ENCODE measurements around the gene PRDM15.

The PRDM15 gene

GRCh38 chr21:41836166-41837015, 42.8 kb downstream of the PRDM15 start:
- DNase-seq = no peak

GRCh38 chr21:41835711-41836154, 43.4 kb downstream of the PRDM15 start:
- no peak for DNase-seq

- no peak for DNase-seq
These were observed 44.0 kb downstream of the PRDM15 start for GRCh38 chr21:41834926-41835663.

- no peak for DNase-seq
These were observed 44.8 kb downstream of the PRDM15 start for GRCh38 chr21:41834252-41834925.

GRCh38 chr21:41833497-41834115, 45.5 kb downstream of the PRDM15 start:
- no peak for DNase-seq

- no peak for DNase-seq
These were observed 46.3 kb downstream of the PRDM15 start for GRCh38 chr21:41832596-41833496.

GRCh38 chr21:41831866-41832595, 47.1 kb downstream of the PRDM15 start:
- no peak for DNase-seq

GRCh38 chr21:41831453-41831831, 47.7 kb downstream of the PRDM15 start:
- DNase-seq = no peak

- DNase-seq = no peak
These were observed 48.2 kb downstream of the PRDM15 start for GRCh38 chr21:41830764-41831452.

GRCh38 chr21:41830145-41830707, 48.9 kb downstream of the PRDM15 start:
- no peak for DNase-seq

- no peak for DNase-seq
These were observed 50.2 kb downstream of the PRDM15 start for GRCh38 chr21:41828884-41829360.

GRCh38 chr21:41827951-41828883, 50.9 kb downstream of the PRDM15 start:
- DNase-seq = no peak

GRCh38 chr21:41825881-41826280, 53.3 kb downstream of the PRDM15 start:
- no peak for DNase-seq

- no peak for DNase-seq
These were observed 53.9 kb downstream of the PRDM15 start for GRCh38 chr21:41825216-41825615.

- DNase-seq = no peak
These were observed 54.5 kb downstream of the PRDM15 start for GRCh38 chr21:41824466-41825207.

GRCh38 chr21:41823906-41824305, 55.2 kb downstream of the PRDM15 start:
- no peak for DNase-seq

- DNase-seq = no peak
These were observed 56.0 kb downstream of the PRDM15 start for GRCh38 chr21:41823166-41823565.

GRCh38 chr21:41821756-41822431, 57.2 kb downstream of the PRDM15 start:
- DNase-seq = no peak

All from NCI-H524 (cell line).